H1 (cell line): ENCODE results near the gene RHD.
"Not testable (repeated sequence)": the region's sequence is repeated elsewhere in the genome, so short reads cannot be mapped to it uniquely, and the experiment has no call there.

Experiments
- ATF3 ChIP-seq: IDR thresholded peaks from 2 replicates; pipeline ENCODE4 v1.6.1; 2011; ENCODE audit warnings: low read depth, mild to moderate bottlenecking, low read length; ENCODE audit not compliant: insufficient read depth
- CTCF ChIP-seq, 3 experiments: IDR thresholded peaks; 1 replicate in 2 of 3; 2 replicates in 1 of 3; pipeline versions ENCODE4 v1.5.1 to v1.6.1; 2011; ENCODE audit warnings: low read length in 3 of 3, mild to moderate bottlenecking in 3 of 3, inconsistent platforms in 2 of 3, low read depth in 1 of 3, moderate library complexity in 1 of 3; ENCODE audit not compliant: insufficient read depth in 1 of 3; ENCODE audit errors: control extremely low read depth in 1 of 3
- EZH2 ChIP-seq: fragments of 200-600 bp; sonication (generic); IDR thresholded peaks from 2 replicates; pipeline ENCODE4 v1.7.1; 2012; ENCODE audit warnings: low read depth, mild to moderate bottlenecking, moderate library complexity, low read length, inconsistent platforms; ENCODE audit not compliant: severe bottlenecking
- ZNF274 ChIP-seq: IDR thresholded peaks from 2 replicates; pipeline ENCODE4 v1.7.0; 2012; ENCODE audit warnings: low read length, borderline replicate concordance; ENCODE audit errors: extremely low read depth

GRCh38 chr1:25275648-25276047 lies 3.3 kb downstream of the RHD start:
- TF ChIP-seq ATF3; ZNF274; CTCF (IDR thresholded peaks at IDR 0.05; ENCODE audit: control extremely low read depth in 1 of 3, insufficient read depth in 1 of 3, low read depth in 1 of 3, low read length in 3 of 3); EZH2: not testable (repeated sequence)
